OCI-LY7 (cell line): Measurements from ENCODE around the gene STAC.

Source experiments
- CTCF ChIP-seq: fragments of 200-600 bp; sonication (generic); conservative IDR thresholded peaks from 2 replicates; pipeline ENCODE4 v1.5.1; 2014; ENCODE audit warnings: mild to moderate bottlenecking, antibody characterized with exemption, low read length, moderate library complexity, mixed read lengths
- EZH2phosphoT487 ChIP-seq: fragments of 200-600 bp; sonication (generic); IDR thresholded peaks from 2 replicates; pipeline ENCODE4 v1.6.1; 2018; ENCODE audit warnings: low read depth, borderline replicate concordance, mild to moderate bottlenecking, mixed run types, antibody characterized with exemption, low read length, moderate library complexity, mixed read lengths

- TF ChIP-seq CTCF (no peak), EZH2phosphoT487 (no peak)
Observed at GRCh38 chr3:36483709-36484108, 103.4 kb downstream of the STAC start.
